ENCODE results near the gene ARPC4. TPM values are rescaled to one million over a fixed set of nuclear protein-coding genes. Genes with fewer than 3 reads are reported as not detected.
A peak's percentile ranks its signal among the peaks of the same experiment; 100 is the strongest.

The ARPC4 gene
- total RNA-seq, 1 experiment from 2014 or later: 143 TPM

- ChIA-PET CTCF (interaction anchor here (0.8 to 1.1 kb wide), 2 partner anchors 24 to 247 kb away, joined by 3 to 7 read pairs; no protein-coding TSS in a partner anchor), POLR2A (interaction anchor here (1.2 to 2.2 kb wide), 3 partner anchors 13 to 24 kb away, joined by 3 to 8 read pairs (median 5); partner anchors contain the start of gene CAMK1)
- peaks cover 43% of the 10 kb centered on the region for H3K36me3 Mint-ChIP-seq
- no peak for ATAC-seq
- no peak for DNase-seq (ENCODE audit: low spot score)
- peak overlapping the region; percentile 99 for H3K27ac Mint-ChIP-seq
- peak overlapping the region; percentile 98 for H3K4me3 Mint-ChIP-seq
- peaks cover 11% of the 10 kb centered on the region for H3K4me1 Mint-ChIP-seq
- no peak for TF ChIP-seq NFATC4 (CRISPR knock-in tag; IDR thresholded peaks at IDR 0.05)
- TF ChIP-seq, protein P1, sequence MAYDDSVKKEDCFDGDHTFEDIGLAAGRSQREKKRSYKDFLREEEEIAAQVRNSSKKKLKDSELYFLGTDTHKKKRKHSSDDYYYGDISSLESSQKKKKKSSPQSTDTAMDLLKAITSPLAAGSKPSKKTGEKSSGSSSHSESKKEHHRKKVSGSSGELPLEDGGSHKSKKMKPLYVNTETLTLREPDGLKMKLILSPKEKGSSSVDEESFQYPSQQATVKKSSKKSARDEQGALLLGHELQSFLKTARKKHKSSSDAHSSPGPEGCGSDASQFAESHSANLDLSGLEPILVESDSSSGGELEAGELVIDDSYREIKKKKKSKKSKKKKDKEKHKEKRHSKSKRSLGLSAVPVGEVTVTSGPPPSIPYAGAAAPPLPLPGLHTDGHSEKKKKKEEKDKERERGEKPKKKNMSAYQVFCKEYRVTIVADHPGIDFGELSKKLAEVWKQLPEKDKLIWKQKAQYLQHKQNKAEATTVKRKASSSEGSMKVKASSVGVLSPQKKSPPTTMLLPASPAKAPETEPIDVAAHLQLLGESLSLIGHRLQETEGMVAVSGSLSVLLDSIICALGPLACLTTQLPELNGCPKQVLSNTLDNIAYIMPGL (CRISPR knock-in tag; IDR thresholded peaks at IDR 0.05): 0 out of 2 replicates have a peak, but pooled peaks have one; percentile 7
- no peaks in the 10 kb centered on the region for H3K27me3 Mint-ChIP-seq (ENCODE audit: low read depth)
- no peaks in the 10 kb centered on the region for H3K9me3 Mint-ChIP-seq
Observed at GRCh38 chr3:9750556-9751411, 42.1 kb upstream of the ARPC4 start.

GRCh38 chr3:9754678-9755077, 38.2 kb upstream of the ARPC4 start:
- no peak for ATAC-seq
- H3K9me3 Mint-ChIP-seq: no peaks in the 10 kb centered on the region
- H3K36me3 Mint-ChIP-seq: peaks cover 33% of the 10 kb centered on the region
- peaks cover 7% of the 10 kb centered on the region for H3K4me1 Mint-ChIP-seq
- H3K27me3 Mint-ChIP-seq (ENCODE audit: low read depth): peaks cover 3% of the 10 kb centered on the region; the same call in 1 of the 2 replicates
- H3K4me3 Mint-ChIP-seq: no peak overlapping the region
- TF ChIP-seq NFE2L1 (CRISPR knock-in tag; IDR thresholded peaks at IDR 0.05): no peak
- POLR2A ChIA-PET: no interaction called here
- DNase-seq (ENCODE audit: low spot score): no peak
- H3K27ac Mint-ChIP-seq: no peak overlapping the region
- CTCF ChIA-PET: interaction anchor here (0.8 kb wide), 1 partner anchor 192 kb away, joined by 3 read pairs; no protein-coding TSS in a partner anchor

DNA sequence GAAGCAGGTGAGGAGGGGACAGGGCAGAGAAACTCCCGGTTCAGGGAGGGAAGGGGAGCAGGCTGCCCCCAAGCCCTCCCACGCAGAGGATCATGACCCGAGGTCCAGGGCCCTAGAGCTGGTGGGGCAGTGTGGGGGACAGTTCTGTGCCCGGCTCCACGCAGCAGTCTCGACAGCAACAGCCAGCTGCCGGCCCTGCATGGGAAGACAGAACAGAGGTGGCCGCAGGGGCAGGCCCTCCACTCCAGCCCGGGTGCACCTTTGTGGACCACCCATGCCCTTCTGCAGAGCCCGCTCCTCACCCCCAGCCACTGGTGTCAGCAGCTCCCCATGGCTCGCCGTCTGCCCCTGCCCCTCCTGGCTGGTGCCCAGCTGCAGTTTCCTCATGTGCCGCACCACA, 35.5 kb upstream of the ARPC4 start:
- Mint-ChIP-seq H3K27me3 (ENCODE audit: low read depth) (peaks cover 18% of the 10 kb centered on the region), H3K4me1 (no peaks in the 10 kb centered on the region), H3K4me3 (no peak overlapping the region), H3K36me3 (peaks cover 24% of the 10 kb centered on the region), H3K9me3 (no peaks in the 10 kb centered on the region), H3K27ac (no peak overlapping the region)
- no peak for TF ChIP-seq ZNF416 (CRISPR knock-in tag; IDR thresholded peaks at IDR 0.05)
- TF ChIP-seq NR3C1 (CRISPR knock-in tag; conservative IDR thresholded peaks at IDR 0.05; ENCODE audit: low read depth): no peak
- TF ChIP-seq GRHL2 (CRISPR knock-in tag; IDR thresholded peaks at IDR 0.05; ENCODE audit: insufficient replicate concordance, severe bottlenecking): no peak
- TF ChIP-seq, protein P2, sequence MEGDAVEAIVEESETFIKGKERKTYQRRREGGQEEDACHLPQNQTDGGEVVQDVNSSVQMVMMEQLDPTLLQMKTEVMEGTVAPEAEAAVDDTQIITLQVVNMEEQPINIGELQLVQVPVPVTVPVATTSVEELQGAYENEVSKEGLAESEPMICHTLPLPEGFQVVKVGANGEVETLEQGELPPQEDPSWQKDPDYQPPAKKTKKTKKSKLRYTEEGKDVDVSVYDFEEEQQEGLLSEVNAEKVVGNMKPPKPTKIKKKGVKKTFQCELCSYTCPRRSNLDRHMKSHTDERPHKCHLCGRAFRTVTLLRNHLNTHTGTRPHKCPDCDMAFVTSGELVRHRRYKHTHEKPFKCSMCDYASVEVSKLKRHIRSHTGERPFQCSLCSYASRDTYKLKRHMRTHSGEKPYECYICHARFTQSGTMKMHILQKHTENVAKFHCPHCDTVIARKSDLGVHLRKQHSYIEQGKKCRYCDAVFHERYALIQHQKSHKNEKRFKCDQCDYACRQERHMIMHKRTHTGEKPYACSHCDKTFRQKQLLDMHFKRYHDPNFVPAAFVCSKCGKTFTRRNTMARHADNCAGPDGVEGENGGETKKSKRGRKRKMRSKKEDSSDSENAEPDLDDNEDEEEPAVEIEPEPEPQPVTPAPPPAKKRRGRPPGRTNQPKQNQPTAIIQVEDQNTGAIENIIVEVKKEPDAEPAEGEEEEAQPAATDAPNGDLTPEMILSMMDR (IDR thresholded peaks at IDR 0.05): no peak
- TF ChIP-seq ZNF281 (CRISPR knock-in tag; IDR thresholded peaks at IDR 0.05): no peak
- no peak for TF ChIP-seq ZNF396 (CRISPR knock-in tag; IDR thresholded peaks at IDR 0.05; ENCODE audit: borderline replicate concordance)
- TF ChIP-seq, protein P3, sequence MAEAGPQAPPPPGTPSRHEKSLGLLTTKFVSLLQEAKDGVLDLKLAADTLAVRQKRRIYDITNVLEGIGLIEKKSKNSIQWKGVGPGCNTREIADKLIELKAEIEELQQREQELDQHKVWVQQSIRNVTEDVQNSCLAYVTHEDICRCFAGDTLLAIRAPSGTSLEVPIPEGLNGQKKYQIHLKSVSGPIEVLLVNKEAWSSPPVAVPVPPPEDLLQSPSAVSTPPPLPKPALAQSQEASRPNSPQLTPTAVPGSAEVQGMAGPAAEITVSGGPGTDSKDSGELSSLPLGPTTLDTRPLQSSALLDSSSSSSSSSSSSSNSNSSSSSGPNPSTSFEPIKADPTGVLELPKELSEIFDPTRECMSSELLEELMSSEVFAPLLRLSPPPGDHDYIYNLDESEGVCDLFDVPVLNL (CRISPR knock-in tag; IDR thresholded peaks at IDR 0.05; ENCODE audit: borderline replicate concordance, low read depth): no peak
- TF ChIP-seq, protein P4, sequence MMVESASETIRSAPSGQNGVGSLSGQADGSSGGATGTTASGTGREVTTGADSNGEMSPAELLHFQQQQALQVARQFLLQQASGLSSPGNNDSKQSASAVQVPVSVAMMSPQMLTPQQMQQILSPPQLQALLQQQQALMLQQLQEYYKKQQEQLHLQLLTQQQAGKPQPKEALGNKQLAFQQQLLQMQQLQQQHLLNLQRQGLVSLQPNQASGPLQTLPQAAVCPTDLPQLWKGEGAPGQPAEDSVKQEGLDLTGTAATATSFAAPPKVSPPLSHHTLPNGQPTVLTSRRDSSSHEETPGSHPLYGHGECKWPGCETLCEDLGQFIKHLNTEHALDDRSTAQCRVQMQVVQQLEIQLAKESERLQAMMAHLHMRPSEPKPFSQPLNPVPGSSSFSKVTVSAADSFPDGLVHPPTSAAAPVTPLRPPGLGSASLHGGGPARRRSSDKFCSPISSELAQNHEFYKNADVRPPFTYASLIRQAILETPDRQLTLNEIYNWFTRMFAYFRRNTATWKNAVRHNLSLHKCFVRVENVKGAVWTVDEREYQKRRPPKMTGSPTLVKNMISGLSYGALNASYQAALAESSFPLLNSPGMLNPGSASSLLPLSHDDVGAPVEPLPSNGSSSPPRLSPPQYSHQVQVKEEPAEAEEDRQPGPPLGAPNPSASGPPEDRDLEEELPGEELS (CRISPR knock-in tag; IDR thresholded peaks at IDR 0.05): no peak
- no peak for TF ChIP-seq SOX15 (CRISPR knock-in tag; IDR thresholded peaks at IDR 0.05)
- no peak for TF ChIP-seq TP53 (CRISPR knock-in tag; IDR thresholded peaks at IDR 0.05)
- no peak for TF ChIP-seq KAT7 (CRISPR knock-in tag; IDR thresholded peaks at IDR 0.05; ENCODE audit: borderline replicate concordance)
- no peak for TF ChIP-seq NFE2L1 (CRISPR knock-in tag; IDR thresholded peaks at IDR 0.05)
- DNase-seq (ENCODE audit: low spot score) (no peak), ATAC-seq (no peak)
- POLR2A ChIA-PET: no interaction called here
- CTCF ChIA-PET: no interaction called here

Measured in WTC11 (cell line).